HG03095 (cell line): ENCODE data around the gene TEDC1.

Experiments used
- ATAC-seq: cut with Tn5 transposase; IDR thresholded peaks from one replicate; pipeline ENCODE4 v1.9.1; 2021; ENCODE audit warnings: moderate library complexity; ENCODE audit not compliant: unreplicated experiment

TEDC1 gene

GRCh38 chr14:105458010-105458409, 33.0 kb upstream of the TEDC1 start:
- ATAC-seq = no peak

GRCh38 chr14:105458571-105458970, 32.5 kb upstream of the TEDC1 start:
- no peak for ATAC-seq

- ATAC-seq = no peak
Observed at GRCh38 chr14:105460116-105460515, 30.9 kb upstream of the TEDC1 start.

- no peak for ATAC-seq
Observed at GRCh38 chr14:105460616-105461015, 30.4 kb upstream of the TEDC1 start.

- ATAC-seq = no peak
Observed at GRCh38 chr14:105461903-105462302, 29.1 kb upstream of the TEDC1 start.

- no peak for ATAC-seq
Observed at GRCh38 chr14:105464501-105464900, 26.5 kb upstream of the TEDC1 start.

GRCh38 chr14:105465209-105466031, 25.6 kb upstream of the TEDC1 start:
- ATAC-seq = no peak

- ATAC-seq = no peak
Observed at GRCh38 chr14:105466531-105467248, 24.4 kb upstream of the TEDC1 start.

- ATAC-seq = no peak
Observed at GRCh38 chr14:105467249-105467941, 23.7 kb upstream of the TEDC1 start.

- ATAC-seq = no peak
Observed at GRCh38 chr14:105467942-105468471, 23.0 kb upstream of the TEDC1 start.

GRCh38 chr14:105468621-105469241, 22.3 kb upstream of the TEDC1 start:
- ATAC-seq = no peak

- ATAC-seq = no peak
Observed at GRCh38 chr14:105469456-105470349, 21.3 kb upstream of the TEDC1 start.

- no peak for ATAC-seq
Observed at GRCh38 chr14:105470350-105471296, 20.4 kb upstream of the TEDC1 start.

- ATAC-seq = no peak
Observed at GRCh38 chr14:105471297-105471821, 19.7 kb upstream of the TEDC1 start.

GRCh38 chr14:105471823-105472485, 19.1 kb upstream of the TEDC1 start:
- no peak for ATAC-seq

- no peak for ATAC-seq
Observed at GRCh38 chr14:105472486-105472991, 18.5 kb upstream of the TEDC1 start.

- ATAC-seq = no peak
Observed at GRCh38 chr14:105473033-105473676, 17.9 kb upstream of the TEDC1 start.
